ENCODE results near the gene ZNF420.

ZNF420 gene

DNA sequence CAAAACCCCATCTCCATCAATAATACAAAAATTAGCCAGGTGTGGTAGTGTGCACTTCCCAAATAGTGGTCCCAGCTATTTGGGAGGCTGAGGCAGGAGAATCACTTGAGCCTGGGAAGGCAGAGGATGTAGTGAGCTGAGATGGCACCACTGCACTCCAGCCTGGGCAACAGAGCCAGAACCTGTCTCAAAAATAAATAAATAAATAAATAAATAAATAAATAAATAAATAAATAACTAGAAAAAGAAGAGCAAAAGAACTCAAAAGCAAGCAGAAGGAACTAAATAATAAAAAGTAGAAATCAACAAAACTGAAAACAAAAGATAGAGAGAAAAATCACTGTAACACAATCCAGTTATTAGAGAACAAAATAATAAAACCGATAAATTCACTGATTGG is 81.9 kb downstream of the ZNF420 start:
- no peak for DNase-seq

DNA sequence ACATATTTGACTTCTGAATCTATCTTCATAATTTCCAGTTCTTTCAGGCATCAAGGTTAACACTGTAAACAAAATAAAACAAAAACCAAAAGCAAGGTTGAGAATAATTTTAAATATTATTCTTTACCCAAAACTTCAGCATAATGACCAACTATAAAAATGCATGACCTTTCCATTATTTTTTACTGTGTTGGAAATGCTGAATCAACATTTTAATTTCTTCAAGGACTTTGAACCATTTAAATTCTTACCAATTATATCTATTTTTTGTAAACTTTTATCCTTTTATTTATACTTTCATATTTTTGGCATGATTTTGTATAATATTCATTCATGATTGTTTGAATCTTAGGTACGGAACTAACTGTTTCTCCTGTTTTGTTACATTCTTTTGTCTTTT is 87.4 kb downstream of the ZNF420 start:
- DNase-seq: no peak

DNA sequence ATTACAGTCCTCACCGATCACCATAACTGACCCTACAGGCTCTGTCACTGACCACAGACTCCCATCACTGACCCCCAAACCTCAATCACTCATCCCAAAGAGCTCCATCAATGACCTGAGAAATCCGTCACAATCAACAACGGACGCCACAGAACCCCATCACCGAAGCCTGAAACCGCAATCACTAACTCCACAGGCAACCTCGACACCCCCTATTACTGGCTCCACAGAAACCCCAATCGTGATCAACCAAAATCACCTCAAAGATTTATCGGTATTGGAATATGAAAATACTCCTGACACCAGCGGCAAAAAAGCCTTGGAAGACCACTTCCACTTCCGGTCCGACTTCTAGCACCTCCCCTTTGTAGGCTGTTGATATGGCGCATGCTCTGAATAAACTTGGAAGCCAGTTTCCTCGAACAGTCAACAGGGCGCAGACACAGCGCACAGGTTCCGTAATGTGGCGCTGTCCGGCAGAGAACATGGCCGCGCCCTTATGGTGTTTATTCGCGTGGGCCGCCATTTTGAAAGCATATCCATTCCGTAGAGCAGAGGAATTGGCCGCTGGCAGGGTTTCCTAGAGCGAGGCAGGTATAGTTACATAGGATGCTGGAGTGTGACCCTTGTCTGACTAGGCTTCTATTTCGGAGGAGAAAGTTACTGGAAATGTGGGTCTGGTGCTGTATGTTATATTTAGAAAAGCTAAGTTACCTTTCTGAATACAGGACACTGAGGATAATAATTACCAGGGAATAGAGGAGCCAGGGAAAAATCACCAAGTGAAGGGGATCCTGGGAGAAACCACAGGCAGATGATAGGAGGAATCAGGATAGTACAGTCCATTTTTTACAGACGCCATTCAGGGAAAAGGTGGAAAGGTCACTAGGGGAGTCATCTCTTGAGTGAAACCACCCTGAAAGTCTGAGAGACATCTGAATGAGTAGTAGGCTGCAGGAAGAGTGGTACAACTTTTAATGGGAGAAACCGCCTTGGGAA is 94.4 kb downstream of the ZNF420 start, which contains the start of gene ZNF585A:
TSS of gene ZNF585A (minus strand) at position 328 of the 999 bp plus-strand sequence. CDS start 2,785 bp downstream, outside the sequence.
- peak; percentile 94 for DNase-seq

Measured in NCI-H1105 treated with DMSO at 0.1 percent for 48 hours (cell line).